Umbilical cord (tissue), 2 donors: ENCODE measurements around the gene RAD17. TPM values are rescaled to one million over a fixed set of nuclear protein-coding genes. Genes with fewer than 3 reads are reported as not detected.
"Not testable (repeated sequence)": the region's sequence is repeated elsewhere in the genome, so short reads cannot be mapped to it uniquely, and the experiment has no call there.

Experiments used
- DNase-seq: peaks from one replicate; pipeline ENCODE4 v3.0.0-alpha.2; 2015; ENCODE audit warnings: low spot score
- total RNA-seq: library from RNA; depleted of rRNA; stranded (reverse); fragments of >200 nt; gene quantifications from one replicate; pipeline ENCODE4 v1.2.3, GENCODE V29; 2014; ENCODE audit warnings: low replicate concordance; ENCODE audit not compliant: insufficient read depth

RAD17 gene, protein sequence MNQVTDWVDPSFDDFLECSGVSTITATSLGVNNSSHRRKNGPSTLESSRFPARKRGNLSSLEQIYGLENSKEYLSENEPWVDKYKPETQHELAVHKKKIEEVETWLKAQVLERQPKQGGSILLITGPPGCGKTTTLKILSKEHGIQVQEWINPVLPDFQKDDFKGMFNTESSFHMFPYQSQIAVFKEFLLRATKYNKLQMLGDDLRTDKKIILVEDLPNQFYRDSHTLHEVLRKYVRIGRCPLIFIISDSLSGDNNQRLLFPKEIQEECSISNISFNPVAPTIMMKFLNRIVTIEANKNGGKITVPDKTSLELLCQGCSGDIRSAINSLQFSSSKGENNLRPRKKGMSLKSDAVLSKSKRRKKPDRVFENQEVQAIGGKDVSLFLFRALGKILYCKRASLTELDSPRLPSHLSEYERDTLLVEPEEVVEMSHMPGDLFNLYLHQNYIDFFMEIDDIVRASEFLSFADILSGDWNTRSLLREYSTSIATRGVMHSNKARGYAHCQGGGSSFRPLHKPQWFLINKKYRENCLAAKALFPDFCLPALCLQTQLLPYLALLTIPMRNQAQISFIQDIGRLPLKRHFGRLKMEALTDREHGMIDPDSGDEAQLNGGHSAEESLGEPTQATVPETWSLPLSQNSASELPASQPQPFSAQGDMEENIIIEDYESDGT
- total RNA-seq, result 36.6 TPM

DNA sequence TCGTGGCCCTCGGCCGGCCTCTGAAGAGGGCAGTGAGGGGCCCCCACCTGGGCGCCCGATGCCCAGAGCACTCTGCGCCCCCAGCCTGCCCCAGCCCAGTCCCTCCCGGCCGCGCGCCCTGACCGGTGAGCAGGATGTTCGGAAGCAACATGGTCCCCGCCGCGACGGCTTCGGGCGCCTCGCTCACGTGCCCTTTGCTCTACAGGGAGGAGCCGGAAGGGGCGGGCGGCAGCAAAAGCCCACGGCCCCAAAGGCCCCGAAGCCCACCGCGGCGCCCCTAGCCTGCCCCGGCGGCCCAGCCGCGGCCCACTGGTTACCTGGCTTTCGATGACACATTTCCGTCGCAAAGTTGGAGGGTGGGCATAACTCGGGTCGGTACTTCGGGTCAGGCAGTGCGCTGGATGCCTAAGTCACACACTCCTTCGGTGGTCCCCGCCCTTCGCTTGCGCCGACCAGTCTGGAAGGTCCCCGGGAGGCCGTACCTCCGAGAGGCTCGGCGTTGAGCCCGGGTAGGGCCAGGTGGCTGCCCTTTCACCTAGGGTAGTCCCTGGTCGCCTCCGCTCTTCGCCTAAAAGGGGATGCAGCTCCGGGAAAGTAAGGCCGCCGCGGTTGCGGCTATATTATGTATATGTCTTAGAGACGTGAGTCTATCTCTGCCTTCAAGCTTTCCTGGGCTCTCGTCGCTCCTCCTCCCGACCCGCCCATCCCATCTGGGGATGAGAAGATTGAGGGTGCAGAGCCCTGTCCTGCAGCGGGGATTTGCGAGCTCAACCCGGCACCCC is at the start of gene RAD17, which contains the start of the genes AK6 and TAF9:
TSS of gene RAD17 (plus strand) at position 479 of the 782 bp plus-strand sequence. CDS start 2,391 bp downstream, outside the sequence.
TSS of gene AK6 (minus strand) at position 181 of the 782 bp plus-strand sequence. CDS start at position 151, 30 bp downstream.
TSS of gene TAF9 (minus strand) at position 181 of the 782 bp plus-strand sequence. CDS start 3,783 bp downstream, outside the sequence.
- DNase-seq, result peak; percentile 95

DNA sequence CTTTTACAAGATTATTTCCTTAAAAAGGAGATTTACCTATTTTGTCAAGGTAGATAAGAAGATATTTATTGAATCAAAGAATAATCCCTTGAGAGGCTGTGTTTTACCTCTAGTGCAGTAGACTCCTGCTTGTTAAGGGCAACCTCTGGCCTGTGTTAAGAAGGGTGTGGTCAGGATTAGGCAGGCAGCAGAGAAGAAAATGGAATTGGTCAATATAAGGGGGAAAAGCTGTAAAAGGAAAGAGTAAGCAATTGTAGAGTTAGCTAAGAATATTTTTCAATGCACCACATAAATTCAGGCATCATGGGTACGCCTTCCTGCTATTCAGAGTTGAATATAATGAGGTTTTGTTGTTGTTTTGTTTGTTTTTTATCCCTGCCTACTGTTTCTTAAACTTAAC is 43.3 kb upstream of the RAD17 start:
- no peak for DNase-seq

DNA sequence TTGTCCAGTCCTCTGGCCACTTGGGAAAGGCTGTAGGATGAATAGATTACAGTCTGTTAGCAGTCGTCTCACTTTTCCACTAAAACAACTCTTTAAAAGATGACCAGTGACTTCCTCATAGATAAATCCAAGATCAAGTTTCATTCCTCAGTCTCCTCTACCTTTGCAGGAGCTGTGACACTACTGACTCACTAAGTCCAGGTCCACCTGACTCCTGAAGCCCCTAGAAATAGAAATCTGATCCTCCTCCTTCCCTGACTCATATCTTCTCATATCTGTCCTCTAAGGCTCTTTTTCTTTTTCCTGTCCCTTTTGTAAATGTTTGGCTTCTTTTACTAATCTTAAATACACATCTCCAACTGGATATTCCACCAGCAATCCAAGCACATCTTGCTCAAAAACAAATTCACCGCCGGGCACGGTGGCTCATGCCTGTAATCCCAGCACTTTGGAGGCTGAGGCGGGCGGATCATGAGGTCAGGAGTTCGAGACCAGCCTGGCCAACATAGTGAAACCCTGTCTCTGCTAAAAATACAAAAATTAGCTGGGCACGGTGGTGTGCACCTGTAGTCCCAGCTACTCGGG is 39.6 kb upstream of the RAD17 start:
- DNase-seq, result no peak

DNA sequence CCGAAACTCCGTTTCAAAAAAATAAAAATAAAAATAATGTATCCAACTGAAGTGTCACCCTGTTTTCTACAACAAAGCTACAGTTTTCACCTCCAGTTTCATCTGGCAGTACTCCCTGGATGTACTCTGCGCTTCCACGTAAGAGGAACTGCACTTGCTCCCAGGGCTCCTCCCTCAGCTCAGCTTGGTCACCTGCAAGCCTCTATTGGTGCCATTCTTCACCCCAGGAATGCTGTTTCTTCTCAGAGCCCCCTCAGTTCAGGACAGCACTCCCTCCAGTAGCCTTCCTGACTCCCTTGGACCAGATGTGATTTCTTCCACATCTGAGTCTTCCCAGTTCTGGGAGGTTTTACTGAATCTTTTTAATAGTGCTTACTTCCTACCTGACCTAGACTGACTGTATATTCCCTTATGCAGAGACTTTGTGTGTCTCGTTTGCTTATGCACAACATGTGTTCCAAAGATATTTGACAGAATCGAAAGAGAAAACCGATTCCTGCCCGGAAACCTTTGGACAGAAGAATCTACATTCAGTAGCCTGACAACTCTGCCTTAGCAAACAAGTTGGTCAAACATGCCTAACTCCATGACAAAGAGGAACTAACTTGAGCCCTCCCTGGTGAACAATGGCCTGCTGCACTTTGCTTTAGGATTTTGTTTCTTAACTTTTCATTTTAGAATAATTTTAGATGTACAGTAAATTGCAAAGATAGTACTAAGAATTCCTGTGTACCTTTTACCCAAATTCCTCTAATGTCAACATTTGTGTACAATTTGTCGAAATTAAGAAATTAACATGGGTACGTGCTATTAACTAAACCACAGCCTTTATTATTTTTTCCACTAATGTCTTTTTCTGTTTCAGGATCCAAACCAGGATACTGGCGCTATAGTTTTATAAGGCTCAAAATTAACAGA is 37.8 kb upstream of the RAD17 start:
- DNase-seq, result peak; percentile 3

DNA sequence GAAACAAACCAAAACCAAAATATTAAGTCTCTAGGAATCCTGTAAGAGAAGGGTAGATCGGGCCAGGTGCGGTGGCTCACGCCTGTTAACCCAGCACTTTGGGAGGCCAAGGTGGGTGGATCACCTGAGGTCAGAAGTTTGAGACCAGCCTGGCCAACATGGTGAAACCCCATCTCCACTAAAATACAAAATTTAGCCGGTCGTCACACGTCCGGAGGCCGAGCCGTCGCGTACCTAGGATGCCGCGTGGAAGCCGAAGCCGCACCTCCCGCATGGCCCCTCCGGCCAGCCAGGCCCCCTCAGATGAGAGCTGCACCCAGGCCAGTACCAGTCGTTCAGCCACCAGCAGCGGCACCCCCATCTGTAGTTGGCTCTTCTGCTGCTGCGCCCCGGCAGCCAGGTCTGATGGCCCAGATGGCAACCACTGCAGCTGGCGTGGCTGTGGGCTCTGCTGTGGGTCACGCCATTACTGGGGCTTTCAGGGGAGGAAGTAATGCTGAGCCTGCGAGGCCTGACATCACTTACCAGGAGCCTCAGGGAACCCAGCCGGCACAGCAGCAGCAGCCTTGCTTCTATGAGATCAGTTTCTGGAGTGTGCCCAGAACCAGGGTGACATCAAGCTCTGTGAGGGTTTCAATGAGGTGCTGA is 35.8 kb upstream of the RAD17 start:
- DNase-seq, result not testable (repeated sequence)

DNA sequence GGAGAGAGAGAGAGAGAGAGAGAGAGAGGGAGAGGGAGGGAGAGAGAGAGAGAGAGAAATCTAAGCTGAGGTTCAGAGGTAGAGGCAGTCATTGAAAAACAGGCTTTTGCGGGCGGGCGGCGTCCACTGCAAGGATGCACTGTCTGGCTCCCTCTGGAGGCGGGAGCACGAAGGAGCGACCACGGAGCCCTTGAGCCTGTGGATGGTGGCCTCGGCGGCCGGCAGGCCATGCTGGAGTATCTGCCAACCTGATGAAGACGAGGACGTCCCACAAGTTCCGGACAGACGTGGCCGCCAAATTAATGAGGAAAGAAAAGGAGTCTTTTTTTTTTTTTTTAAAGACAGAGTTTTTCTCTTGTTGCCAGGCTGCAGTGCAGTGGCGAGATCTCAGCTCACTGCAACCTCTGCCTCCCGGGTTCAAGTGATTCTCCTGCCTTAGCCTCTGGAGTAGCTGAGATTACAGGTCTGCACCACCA is 34.8 kb upstream of the RAD17 start:
- DNase-seq, result peak; percentile 75

DNA sequence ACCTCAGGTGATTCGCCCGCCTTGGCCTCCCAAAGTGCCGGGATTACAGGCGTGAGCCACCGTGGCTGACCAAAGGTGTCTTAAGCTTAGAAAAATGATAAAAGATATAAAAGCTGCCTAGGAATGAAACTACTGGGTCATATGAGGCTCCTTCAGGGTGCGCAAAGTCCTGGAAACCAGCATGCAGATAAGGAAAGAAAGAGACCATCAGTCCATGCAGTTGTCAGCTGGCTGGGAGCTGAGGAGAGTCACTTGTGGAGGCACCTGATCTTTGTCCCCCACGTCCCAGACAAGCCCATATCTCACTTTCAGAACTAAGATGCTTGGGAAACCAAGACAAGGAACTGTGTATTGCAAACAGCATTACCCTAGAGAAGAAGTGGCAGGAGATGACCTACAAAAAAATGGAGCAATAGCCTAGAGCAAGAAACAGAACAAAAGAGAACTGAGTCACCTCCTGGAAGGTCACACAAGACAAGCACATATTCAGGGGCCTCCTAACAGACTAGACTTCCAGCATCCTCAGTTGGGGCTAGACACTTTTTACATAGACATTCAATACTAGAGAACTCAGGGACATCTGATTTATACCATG is 34.2 kb upstream of the RAD17 start:
- DNase-seq, result no peak

DNA sequence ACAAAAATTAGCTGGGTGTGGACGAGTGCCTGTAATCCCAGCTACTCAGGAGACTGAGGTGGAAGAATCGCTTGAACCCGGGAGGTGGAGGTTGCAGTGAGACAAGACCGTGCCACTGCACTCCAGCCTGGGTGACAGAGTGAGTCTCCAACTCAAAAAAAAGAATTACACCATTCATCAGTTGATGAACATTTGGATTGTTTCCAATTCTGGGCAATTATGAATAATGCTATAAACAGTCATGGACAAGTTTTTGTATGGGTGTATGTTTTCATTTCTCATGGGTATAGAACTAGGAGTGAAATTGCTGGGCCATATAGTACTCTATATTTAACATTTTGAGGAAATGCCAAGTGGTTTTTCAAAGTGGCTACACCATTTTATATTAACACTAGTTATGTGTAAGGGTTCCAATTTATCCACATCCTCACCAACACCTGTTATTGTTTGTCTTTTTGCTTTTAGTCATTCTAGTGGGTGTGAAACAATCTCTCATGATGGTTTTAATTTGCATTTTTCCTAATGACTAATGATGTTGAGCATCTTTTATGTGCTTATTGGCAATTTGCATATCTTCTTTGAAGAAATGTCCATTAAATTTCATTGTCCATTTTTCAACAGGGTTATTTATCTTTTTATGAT is 28.0 kb upstream of the RAD17 start:
- no peak for DNase-seq

DNA sequence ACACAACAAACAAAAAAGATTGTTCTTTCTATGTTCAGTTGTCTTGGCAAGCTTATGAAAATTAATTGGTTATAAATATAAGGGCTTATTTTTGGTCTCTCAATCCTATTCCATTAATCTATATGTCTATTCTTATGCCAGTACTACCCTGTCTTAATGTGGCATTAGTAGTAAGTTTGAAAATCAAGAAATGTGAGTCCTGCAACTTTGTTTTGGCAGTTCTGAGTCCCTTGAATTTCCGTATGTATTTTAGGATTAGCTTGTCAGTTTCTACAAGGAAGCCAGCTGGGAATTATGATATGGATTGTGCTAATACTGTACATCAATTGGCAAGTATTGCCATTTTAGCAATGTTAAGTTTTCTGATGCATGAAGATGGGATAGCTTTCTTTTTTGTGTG is 26.5 kb upstream of the RAD17 start:
- no peak for DNase-seq

DNA sequence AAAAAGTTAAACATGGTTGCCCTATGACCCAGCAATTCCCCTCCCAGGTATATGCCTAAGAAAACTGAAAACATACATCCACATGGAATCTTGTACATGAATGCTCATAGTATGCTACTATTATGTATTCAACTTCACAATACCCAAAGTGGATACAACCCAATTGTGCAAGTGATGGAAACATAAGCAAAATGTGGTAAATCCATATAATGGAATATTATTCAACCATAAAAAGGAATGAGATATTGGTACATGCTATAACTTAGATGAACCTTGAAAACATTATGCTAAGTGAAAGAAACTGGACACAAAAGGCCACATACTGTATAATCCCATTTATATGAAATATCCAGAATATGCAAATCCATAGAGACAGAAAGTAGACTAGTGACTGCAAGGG is 19.0 kb upstream of the RAD17 start:
- no peak for DNase-seq

DNA sequence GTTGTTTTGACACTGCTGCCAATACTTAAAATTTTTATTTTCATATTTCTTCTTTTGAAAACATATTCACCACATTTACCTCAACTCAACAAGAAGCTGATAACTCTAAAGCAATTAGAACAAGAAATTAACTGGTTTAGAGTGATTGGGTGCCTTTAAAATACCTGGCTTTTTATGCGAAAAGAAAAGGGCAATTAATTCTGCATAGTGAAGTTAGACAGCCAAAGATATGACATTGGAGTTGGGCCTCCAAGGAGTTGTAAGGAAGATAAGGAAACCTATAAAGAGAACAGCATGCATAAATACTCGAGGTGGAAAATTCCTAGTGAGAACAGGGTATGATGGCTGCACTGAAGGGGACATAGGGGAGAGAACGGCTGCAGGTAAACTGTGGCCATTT is 9.9 kb upstream of the RAD17 start:
- no peak for DNase-seq

DNA sequence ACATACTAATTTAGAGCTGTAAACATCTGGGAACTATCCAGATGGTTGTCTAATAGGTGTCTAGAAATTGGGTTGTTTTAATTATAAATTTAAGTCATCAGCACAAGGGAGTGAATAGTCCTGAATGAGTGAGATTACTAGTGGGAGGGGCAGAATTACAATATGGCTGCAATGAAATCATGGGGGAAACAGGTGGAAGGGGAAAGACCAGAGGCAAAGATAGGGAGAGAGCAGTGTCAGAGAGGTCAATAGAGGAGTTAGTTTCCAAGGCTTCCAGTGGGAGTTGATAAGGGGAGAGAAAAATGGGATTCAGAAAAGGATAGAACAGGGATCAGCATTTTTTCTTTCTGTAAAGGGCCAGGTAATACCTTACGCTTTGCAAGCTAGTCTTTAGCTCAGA is 9.2 kb upstream of the RAD17 start:
- DNase-seq, result no peak

DNA sequence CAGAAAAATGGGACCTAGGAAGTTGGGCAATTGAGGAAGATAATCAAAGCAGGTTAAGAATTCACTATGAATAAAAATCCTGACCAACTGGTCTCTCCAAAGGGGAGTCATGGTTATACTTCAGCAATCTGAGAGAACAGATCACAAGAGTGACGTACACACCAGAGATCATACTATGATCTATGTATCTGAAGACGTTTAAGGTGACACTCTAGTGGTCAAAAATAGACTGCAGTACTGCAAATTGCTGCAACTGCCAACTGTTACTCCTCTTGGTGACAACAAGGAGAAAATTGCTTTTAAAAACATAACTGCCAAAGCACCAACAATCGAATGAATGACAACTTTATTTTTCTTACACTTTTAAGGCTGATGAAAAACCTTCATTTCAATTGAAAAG is 5.2 kb upstream of the RAD17 start:
- no peak for DNase-seq

DNA sequence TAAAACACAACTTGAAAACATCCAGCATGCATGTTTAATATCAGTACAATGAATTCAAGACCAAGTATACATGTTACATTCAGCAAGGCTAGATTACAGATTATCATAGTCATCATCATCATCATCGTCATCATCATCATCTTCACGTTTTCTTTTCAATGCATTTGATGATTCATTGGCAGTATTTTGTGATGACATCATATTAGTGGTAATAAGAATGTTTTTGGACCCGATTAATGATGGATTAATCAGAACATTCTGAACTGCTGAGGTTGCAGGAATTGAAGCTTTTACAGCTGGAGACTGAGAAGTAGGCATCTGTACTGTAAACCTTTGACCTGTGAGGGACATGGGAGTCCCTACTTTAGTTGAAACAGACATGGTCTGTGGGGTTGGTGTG is 4.8 kb upstream of the RAD17 start:
- no peak for DNase-seq

DNA sequence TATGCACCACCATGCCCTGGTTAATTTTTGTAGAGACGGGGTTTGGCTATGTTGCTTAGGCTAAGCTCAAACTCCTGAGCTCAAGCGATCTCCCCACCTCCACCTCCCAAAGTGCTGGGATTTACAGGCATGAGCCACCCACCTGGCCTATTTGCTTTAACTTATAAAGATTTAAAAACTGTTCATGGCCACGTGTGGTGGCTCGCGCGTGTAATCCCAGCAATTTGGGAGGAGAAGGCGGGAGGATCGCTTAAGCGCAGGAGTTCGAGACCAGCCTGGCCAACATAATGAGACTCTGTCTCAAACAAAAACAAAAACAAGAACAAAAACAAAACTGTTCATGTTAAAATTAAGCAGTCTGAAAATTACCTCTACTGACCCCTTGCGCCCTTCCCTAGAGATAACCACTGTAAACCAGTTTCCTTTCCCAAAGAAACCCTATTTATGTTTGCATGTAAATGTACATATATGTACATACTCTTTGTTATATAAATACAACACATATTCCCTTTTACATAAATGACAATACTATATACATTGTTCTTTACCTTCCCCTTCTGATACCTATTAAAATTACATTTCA is 1.8 kb upstream of the RAD17 start:
- no peak for DNase-seq

DNA sequence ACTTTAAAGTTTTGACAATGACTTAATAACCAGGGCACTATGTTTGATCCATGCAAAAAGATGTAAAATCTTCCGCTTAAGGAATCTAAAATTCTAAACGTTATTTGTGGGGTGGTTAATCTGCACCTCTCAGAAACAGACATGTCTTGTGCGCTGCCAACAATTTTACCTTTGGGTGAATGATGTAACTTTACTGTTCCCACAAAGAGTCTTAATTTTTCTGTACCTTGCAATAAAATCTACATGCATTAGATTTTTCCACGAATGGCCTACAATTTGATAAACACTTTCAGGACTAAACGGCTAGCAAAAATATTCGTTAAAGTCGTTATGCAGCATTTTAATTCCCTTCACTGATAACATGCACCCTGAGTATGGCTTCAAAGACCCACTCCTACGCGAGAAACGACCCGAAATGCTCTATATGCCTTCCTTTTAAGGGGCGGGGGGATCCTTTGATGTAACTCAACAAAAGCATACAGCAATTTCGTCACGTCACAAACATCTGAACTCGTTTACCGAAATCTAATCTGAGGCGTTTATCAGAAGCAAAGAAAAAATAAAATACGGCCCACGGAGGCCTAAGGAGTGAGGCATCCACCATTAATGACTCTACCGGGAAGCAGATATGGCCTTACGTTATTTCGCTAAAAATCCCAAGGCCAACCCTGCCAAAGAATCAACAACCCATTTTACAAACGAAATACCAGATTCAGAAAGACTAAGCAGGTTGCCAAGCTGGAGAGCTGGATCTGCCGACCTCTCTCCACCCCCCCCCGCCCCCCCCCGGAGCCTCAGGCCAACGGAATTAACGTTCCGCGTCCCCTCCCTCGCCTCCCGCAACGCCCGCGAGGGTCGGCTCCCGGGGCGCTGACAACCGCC is 919 bp upstream of the RAD17 start:
- peak; percentile 1 for DNase-seq

DNA sequence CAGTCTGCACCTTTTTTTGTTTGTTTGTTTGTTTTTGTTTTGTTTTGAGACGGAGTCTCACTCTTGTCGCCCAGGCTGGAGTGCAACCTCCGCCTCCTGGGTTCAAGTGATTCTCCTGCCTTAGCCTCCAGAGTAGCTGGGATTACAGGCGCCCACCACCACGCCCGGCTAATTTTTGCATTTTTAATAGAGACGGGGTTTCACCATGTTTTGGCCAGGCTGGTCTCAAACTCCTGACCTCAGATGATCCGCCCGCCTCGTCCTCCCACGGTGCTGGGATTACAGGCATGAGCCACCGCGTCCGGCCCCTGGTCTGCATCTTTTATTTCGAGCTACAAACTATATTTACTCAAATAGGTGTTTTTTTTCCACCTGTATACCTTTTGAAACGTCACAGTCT is 717 bp downstream of the RAD17 start:
- not testable (repeated sequence) for DNase-seq

DNA sequence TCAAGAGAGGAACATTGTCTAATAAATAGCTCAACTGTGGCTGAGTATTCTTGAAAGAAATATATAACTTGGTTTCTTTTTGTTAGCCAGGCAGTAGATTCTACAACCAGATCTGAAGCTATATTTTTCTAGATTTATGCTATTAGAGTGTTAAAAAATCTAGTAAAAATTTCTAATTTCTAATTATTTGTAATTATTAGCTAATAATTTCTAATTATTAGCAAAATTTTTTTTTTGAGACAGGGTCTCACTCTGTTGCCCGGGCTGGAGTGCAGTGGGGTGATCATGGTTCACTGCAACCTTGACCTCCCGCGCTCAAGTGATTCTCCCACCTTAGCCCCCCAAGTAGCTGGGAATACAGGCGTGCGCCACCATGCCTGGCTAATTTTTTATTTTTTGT is 2.8 kb downstream of the RAD17 start:
- no peak for DNase-seq
